SU-DHL-6 (cell line): ENCODE measurements around the gene PLA2G2E.

Experiments
- H2AFZ ChIP-seq: fragments of 200-600 bp; sonication (generic); 2 replicates; pipeline ENCODE4 v1.6.1; 2014; ENCODE audit warnings: low read depth, mild to moderate bottlenecking, moderate library complexity, mixed read lengths, antibody characterized with exemption, low read length; ENCODE audit not compliant: severe bottlenecking
- H3F3A ChIP-seq: fragments of 200-600 bp; shearing (Covaris generic); 2 replicates; pipeline ENCODE4 v1.6.0; 2016; ENCODE audit warnings: antibody characterized with exemption, mild to moderate bottlenecking; ENCODE audit not compliant: insufficient read depth
- H3K27ac ChIP-seq: fragments of 200-600 bp; sonication (generic); 2 replicates; pipeline ENCODE4 v1.5.1; 2016; ENCODE audit warnings: low read depth, mild to moderate bottlenecking, low read length, moderate library complexity, mixed read lengths
- H3K27me3 ChIP-seq: fragments of 200-600 bp; sonication (generic), shearing (Covaris generic); 2 replicates; pipeline ENCODE4 v1.6.0; 2014; ENCODE audit warnings: mild to moderate bottlenecking, low read length
- H3K36me3 ChIP-seq: fragments of 200-600 bp; sonication (generic); 2 replicates; pipeline ENCODE4 v1.6.1; 2014; ENCODE audit warnings: mild to moderate bottlenecking, low read length, mixed read lengths
- H3K4me2 ChIP-seq: fragments of 300-600, 200-600 bp; shearing (Covaris generic), sonication (generic); 2 replicates; pipeline ENCODE4 v1.6.0; 2014; ENCODE audit warnings: low read length, low read depth, mild to moderate bottlenecking; ENCODE audit not compliant: poor library complexity, severe bottlenecking
- H3K4me3 ChIP-seq: fragments of 200-600 bp; sonication (generic); 2 replicates; pipeline ENCODE4 v1.5.1; 2014; ENCODE audit warnings: antibody characterized with exemption, low read length, mild to moderate bottlenecking, mixed read lengths; ENCODE audit not compliant: insufficient read depth, poor library complexity, severe bottlenecking
- H3K79me2 ChIP-seq: fragments of 200-600 bp; sonication (generic); 2 replicates; pipeline ENCODE4 v1.6.1; 2014; ENCODE audit warnings: mild to moderate bottlenecking, low read length, moderate library complexity; ENCODE audit not compliant: insufficient read depth
- H3K9ac ChIP-seq: fragments of 200-600 bp; sonication (generic); 2 replicates; pipeline ENCODE4 v1.7.0; 2014; ENCODE audit warnings: mild to moderate bottlenecking, low read length
- H3K9me2 ChIP-seq: fragments of 200-600 bp; sonication (generic); replicated peaks from 2 replicates; pipeline ENCODE4 v1.6.1; 2014; ENCODE audit warnings: low read length; ENCODE audit not compliant: insufficient read depth
- H3K9me3 ChIP-seq: fragments of 200-600 bp; sonication (generic); 2 replicates; pipeline ENCODE4 v1.6.1; 2014; ENCODE audit warnings: low read length, mixed read lengths; ENCODE audit not compliant: insufficient read depth
- H4K20me1 ChIP-seq: fragments of 200-600 bp; sonication (generic); 2 replicates; pipeline ENCODE4 v1.6.1; 2014; ENCODE audit warnings: low read depth, mild to moderate bottlenecking, antibody characterized with exemption, low read length, moderate library complexity, mixed read lengths
- CTCF ChIP-seq: fragments of 200-600 bp; sonication (generic); IDR thresholded peaks from one replicate; pipeline ENCODE4 v1.5.1; 2017; ENCODE audit warnings: antibody characterized with exemption, mild to moderate bottlenecking, low read length, moderate library complexity; ENCODE audit not compliant: insufficient read depth, poor library complexity, severe bottlenecking
- EZH2phosphoT487 ChIP-seq: fragments of 200-600 bp; sonication (generic), shearing (Covaris generic); conservative IDR thresholded peaks from 2 replicates; pipeline ENCODE4 v1.6.1; 2018; ENCODE audit warnings: mild to moderate bottlenecking, antibody characterized with exemption, low read length, moderate library complexity, mixed read lengths

Gene PLA2G2E

GRCh38 chr1:19957779-19958178 is 34.4 kb upstream of the PLA2G2E start:
- Histone ChIP-seq H3K27me3 (no peaks in the 10 kb centered on the region; the same call in 1 of the 2 replicates), H2AFZ (no peak overlapping the region), H3K9me2 (no peaks in the 10 kb centered on the region), H3K4me2 (no peak overlapping the region), H3K4me3 (no peak overlapping the region), H3K27ac (no peak overlapping the region), H4K20me1 (no peaks in the 10 kb centered on the region), H3K36me3 (no peaks in the 10 kb centered on the region), H3F3A (no peaks in the 10 kb centered on the region), H3K9me3 (peaks cover 4% of the 10 kb centered on the region; the same call in 1 of the 2 replicates), H3K9ac (no peak overlapping the region), H3K79me2 (no peaks in the 10 kb centered on the region)
- TF ChIP-seq EZH2phosphoT487, result no peak
- TF ChIP-seq CTCF, result no peak

GRCh38 chr1:19955534-19956170 is 32.2 kb upstream of the PLA2G2E start:
- Histone ChIP-seq H3K9ac (no peak overlapping the region), H3K4me2 (no peak overlapping the region), H2AFZ (no peak overlapping the region), H3F3A (no peaks in the 10 kb centered on the region), H3K36me3 (no peaks in the 10 kb centered on the region), H3K27me3 (no peaks in the 10 kb centered on the region; the same call in 1 of the 2 replicates), H4K20me1 (no peaks in the 10 kb centered on the region), H3K79me2 (no peaks in the 10 kb centered on the region), H3K9me2 (no peaks in the 10 kb centered on the region), H3K4me3 (no peak overlapping the region), H3K27ac (no peak overlapping the region), H3K9me3 (peaks cover 4% of the 10 kb centered on the region; the same call in 1 of the 2 replicates)
- TF ChIP-seq EZH2phosphoT487, result no peak
- no peak for TF ChIP-seq CTCF

GRCh38 chr1:19954059-19954458 is 30.6 kb upstream of the PLA2G2E start:
- Histone ChIP-seq H3K9me2 (no peaks in the 10 kb centered on the region), H3K9me3 (peaks cover 4% of the 10 kb centered on the region; the same call in 1 of the 2 replicates), H4K20me1 (no peaks in the 10 kb centered on the region), H3K4me2 (no peak overlapping the region), H3K9ac (no peak overlapping the region), H3K27ac (no peak overlapping the region), H2AFZ (no peak overlapping the region), H3K4me3 (no peak overlapping the region), H3K27me3 (no peaks in the 10 kb centered on the region; the same call in 1 of the 2 replicates), H3F3A (no peaks in the 10 kb centered on the region), H3K36me3 (no peaks in the 10 kb centered on the region), H3K79me2 (no peaks in the 10 kb centered on the region)
- TF ChIP-seq CTCF (no peak), EZH2phosphoT487 (no peak)
